Dendritic cell treated with granulocyte-macrophage colony-stimulating factor and Interleukin-4, amounts not matched to agents 40 ng/mL and 50 ng/mL, for 4 days (primary cell): ENCODE measurements around the gene MPP2.

Source experiments
- H3K27ac Mint-ChIP-seq: one replicate; pipeline ENCODE4 v1.8.0; 2022; ENCODE audit warnings: mild to moderate bottlenecking, mixed read lengths
- H3K27me3 Mint-ChIP-seq: one replicate; pipeline ENCODE4 v1.8.0; 2022; ENCODE audit warnings: mild to moderate bottlenecking, mixed read lengths
- H3K36me3 Mint-ChIP-seq: one replicate; pipeline ENCODE4 v1.8.0; 2022; ENCODE audit warnings: low read depth, mixed read lengths
- H3K4me1 Mint-ChIP-seq: one replicate; pipeline ENCODE4 v1.8.0; 2022; ENCODE audit warnings: low read depth, mixed read lengths
- H3K4me3 Mint-ChIP-seq: one replicate; pipeline ENCODE4 v1.8.0; 2022; ENCODE audit warnings: mild to moderate bottlenecking, moderate library complexity, mixed read lengths
- H3K9me3 Mint-ChIP-seq: one replicate; pipeline ENCODE4 v1.8.0; 2022; ENCODE audit warnings: mixed read lengths
- intact Hi-C: fragments of 100-400 bp; cut with micrococcal nuclease; formaldehyde crosslinking; loops from one replicate; pipeline ENCODE4 v1.15.0; 2022

Gene MPP2

DNA sequence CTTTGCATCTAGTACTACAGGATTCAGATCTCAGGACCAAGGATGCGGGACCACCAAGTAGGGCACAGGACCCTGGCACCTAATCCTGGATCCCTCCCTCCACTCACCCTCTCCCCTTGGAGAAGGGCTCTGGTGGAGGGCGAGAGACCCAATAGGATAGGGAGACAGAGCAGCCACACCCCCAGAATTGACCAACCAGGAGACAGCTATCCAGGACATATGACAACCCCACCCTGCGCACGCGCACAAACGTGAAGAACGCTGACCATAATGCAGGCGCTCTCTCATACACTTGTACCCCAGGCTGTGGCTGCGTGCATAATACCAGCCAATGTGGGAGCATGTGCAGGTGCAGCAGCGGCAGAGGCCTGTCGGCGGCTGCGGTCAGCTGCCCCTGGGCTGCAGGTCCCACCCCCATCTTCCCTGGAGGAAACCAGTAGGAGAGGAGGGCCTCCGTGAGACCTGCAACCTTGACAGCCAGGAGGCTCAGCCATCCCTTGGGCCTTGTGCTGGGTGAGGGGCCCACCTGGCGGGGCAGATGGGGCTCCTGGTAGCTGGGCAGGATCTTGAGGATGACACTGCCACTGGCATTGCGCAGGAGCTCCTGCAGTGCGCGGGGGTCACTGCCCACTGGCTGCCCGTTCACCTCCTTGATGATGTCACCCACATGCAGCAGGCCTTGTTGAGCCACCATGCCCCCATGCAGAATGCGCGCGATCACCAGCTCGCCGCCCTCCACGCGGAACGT lies 25.4 kb downstream of the MPP2 start:
- Mint-ChIP-seq H3K27me3 (peaks cover 23% of the 10 kb centered on the region), H3K4me3 (no peak overlapping the region)

DNA sequence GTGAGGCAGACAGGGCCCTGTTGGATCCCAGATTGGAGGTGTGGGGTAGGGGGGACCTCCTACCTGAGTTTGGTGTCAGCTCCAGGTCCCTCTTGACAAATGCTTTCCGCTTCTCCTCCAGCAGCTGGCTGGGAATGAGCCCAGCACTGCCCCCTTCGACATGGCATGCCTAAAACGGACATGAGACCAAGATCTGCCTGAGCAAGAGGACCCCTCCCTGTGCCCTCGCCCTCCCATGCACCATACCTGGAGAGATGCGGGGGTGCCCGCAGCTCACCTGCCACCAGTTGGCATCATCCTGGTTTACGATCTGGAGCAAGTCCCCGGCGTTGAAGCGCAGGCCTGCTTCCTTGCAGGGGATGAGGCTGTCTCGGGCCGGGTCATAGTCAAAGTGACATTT lies 26.2 kb downstream of the MPP2 start:
- peaks cover 6% of the 10 kb centered on the region for H3K4me1 Mint-ChIP-seq
- no peak overlapping the region for H3K4me3 Mint-ChIP-seq
- intact Hi-C loops, result no loop called here
- peaks cover 23% of the 10 kb centered on the region for H3K27me3 Mint-ChIP-seq
- H3K27ac Mint-ChIP-seq, result no peak overlapping the region
- no peaks in the 10 kb centered on the region for H3K9me3 Mint-ChIP-seq
- no peaks in the 10 kb centered on the region for H3K36me3 Mint-ChIP-seq

More for the DNA sequence above, 25.4 kb downstream of the MPP2 start:
- Mint-ChIP-seq H3K27ac (no peak overlapping the region), H3K4me1 (peaks cover 6% of the 10 kb centered on the region), H3K9me3 (no peaks in the 10 kb centered on the region), H3K36me3 (no peaks in the 10 kb centered on the region)
- intact Hi-C loops, result no loop called here

DNA sequence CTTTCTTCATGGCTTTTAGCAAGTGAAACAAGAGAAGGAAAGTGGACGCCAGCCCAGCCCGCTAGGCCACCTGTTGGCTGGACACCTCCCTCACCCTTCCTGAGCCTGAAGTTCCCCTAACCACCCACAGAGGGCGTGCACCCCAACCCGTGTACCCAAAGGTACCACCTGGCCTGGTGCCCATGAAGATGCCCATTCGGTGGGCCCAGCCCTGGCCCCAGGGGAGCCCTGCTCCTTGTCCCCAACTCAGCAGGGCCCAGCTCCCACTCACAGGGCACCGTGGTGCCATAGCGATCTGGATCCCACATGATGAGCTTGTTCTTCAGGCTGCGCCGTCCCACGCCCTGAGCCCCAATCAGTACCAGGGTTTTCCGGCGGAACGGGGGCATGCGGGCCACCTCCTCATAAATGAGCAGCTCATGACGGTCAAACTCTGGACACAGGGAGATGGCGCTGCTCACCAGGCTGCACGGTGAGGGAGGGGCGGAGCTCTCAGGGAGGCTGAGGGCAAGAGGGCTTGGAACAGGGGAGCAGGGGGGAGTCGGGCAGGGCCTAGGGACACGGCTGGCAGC lies 26.8 kb downstream of the MPP2 start:
- no peaks in the 10 kb centered on the region for H3K9me3 Mint-ChIP-seq
- H3K4me1 Mint-ChIP-seq, result peaks cover 6% of the 10 kb centered on the region
- H3K4me3 Mint-ChIP-seq, result no peak overlapping the region
- H3K27me3 Mint-ChIP-seq, result peaks cover 28% of the 10 kb centered on the region
- H3K36me3 Mint-ChIP-seq, result no peaks in the 10 kb centered on the region
- no peak overlapping the region for H3K27ac Mint-ChIP-seq
- intact Hi-C loops, result no loop called here

DNA sequence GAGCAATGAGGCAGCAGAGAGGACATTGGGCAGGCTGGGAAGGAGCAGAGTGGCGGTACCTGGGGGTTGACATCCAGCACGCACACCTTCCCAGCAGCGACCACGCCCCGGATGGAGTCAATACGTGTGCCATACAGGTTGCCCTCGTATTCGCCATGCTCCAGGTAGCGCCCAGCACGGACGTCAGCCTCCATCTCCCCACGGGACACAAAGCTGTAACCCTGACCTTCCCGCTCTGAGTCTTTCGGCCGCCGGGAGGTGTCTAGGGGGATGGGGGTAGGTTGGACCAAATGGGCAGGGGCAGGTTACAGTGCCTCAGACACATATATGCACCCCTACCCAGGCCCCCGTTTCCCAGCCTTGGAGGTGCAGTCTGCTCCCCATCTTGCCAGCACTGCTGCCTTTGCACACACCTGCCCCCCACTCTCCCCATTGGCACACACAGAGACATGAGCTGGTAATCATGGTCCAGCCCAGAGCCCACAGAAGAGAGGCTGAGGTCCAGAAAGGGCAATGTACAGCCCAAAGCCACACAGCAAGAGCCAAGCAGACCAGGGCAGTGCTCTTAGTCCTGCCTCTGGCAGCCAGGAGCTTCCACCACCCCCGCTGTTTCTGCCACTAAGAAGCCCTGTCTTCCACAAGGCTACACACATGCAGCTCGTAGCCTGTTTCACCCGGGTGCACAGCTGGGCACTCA lies 27.5 kb downstream of the MPP2 start:
- H3K9me3 Mint-ChIP-seq, result no peaks in the 10 kb centered on the region
- peaks cover 32% of the 10 kb centered on the region for H3K27me3 Mint-ChIP-seq
- H3K4me1 Mint-ChIP-seq, result peaks cover 6% of the 10 kb centered on the region
- no peak overlapping the region for H3K4me3 Mint-ChIP-seq
- no peak overlapping the region for H3K27ac Mint-ChIP-seq
- H3K36me3 Mint-ChIP-seq, result no peaks in the 10 kb centered on the region
- intact Hi-C loops, result no loop called here

DNA sequence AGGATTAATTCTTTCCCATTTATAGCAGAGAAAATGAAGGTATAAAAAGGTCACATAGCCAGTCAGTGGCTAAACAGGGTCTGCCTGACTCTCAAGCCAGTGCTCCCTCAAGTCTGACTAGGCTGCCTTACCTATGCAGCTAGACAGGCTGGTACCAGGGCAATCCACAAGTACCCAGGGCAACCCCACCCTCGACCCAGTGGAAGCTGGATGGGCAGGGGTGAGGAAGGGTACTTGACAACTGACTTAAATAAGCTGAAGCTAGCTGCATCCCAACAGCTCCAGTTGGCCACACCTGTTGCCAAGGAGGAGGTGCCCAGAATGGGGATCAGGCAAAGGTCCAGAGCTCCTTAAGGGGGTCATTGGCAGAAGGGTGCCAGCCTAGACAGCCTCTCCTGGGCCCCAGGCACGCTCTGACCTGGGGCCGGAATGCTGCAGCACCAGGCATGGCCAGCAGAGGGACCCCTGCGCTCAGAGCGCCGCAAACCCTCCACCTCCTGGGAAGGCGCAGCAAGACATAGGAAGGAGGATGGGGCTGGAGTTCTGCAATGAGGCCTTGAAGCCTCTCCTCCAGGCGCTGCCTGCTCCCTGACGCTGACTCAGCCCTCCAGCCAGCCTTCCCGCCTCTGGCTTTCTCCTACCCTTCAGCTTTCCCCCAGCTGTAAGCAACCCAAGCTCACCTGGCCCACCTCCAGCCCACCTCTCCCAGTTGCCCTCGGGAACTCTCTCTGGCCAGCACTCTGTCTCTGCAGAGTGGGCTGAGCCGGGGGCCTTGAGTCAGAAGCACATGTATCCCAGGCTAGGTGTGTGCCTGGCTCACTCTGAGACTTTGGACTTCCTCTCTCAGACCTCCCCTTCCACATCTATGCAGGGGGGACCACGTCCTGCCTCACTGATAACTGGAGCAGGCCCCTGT lies 28.8 kb downstream of the MPP2 start:
- H3K9me3 Mint-ChIP-seq, result no peaks in the 10 kb centered on the region

DNA sequence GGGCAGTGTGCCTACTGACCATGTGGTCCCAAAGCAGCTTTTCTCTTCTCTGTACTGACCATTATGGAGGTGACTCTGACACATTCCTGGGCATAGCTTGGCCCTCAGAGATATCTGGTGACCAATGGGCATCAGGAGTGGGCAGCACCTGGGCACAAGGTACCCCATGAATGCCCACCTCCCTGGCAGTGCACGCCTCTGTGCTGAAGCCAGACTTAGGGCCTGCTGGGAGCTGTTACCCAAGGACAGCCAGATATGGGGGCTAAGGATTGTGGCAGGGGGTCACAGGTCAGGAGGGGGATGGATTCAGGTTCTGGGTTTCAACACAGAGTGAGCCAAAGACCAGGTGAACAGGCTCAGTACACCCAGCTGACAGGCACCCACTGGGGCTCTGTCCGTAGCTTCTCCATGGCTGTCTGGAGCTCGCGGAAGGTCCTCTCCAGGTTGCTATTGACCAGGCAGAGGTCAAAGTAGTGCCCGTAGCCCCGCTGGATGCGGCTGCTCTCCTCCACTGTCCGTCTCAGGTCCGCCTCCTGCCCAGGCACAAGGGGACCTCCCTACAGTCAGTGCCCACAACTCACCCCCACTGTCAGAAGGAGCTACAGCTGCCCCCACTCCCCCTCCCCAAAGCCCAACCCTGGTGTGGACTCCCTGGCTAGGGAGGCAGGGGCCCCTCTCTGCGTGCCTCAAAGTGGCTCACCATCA lies 29.7 kb downstream of the MPP2 start:
- intact Hi-C loops, result no loop called here

More for the DNA sequence above, 28.8 kb downstream of the MPP2 start:
- Mint-ChIP-seq H3K27me3 (peaks cover 34% of the 10 kb centered on the region), H3K36me3 (no peaks in the 10 kb centered on the region), H3K4me1 (peaks cover 6% of the 10 kb centered on the region), H3K27ac (no peak overlapping the region), H3K4me3 (no peak overlapping the region)
- intact Hi-C loops, result no loop called here

DNA sequence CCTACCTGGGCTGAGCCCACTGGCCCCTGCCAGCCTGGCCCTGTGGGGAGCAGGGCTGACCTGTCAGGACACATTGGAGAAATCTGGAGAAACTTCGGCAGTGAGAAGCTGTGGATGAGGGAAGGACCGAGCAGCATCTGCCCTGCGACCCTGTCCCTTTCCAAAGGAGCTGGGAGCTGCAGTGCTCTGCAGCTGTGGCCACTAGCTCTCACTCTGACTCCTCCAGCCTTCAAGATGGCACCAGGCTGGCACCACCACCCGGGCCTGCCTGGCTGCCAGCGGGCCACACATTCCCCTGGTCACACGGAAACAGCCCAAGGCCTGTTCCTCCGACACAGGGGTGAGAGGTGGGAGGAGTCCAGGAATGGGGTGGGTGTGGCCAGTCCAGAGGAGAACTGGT lies 30.3 kb downstream of the MPP2 start:
- peaks cover 6% of the 10 kb centered on the region for H3K4me1 Mint-ChIP-seq

More for the DNA sequence above, 29.7 kb downstream of the MPP2 start:
- Mint-ChIP-seq H3K9me3 (no peaks in the 10 kb centered on the region), H3K4me1 (peaks cover 6% of the 10 kb centered on the region), H3K27me3 (peaks cover 34% of the 10 kb centered on the region), H3K4me3 (no peak overlapping the region), H3K27ac (no peak overlapping the region), H3K36me3 (no peaks in the 10 kb centered on the region)

DNA sequence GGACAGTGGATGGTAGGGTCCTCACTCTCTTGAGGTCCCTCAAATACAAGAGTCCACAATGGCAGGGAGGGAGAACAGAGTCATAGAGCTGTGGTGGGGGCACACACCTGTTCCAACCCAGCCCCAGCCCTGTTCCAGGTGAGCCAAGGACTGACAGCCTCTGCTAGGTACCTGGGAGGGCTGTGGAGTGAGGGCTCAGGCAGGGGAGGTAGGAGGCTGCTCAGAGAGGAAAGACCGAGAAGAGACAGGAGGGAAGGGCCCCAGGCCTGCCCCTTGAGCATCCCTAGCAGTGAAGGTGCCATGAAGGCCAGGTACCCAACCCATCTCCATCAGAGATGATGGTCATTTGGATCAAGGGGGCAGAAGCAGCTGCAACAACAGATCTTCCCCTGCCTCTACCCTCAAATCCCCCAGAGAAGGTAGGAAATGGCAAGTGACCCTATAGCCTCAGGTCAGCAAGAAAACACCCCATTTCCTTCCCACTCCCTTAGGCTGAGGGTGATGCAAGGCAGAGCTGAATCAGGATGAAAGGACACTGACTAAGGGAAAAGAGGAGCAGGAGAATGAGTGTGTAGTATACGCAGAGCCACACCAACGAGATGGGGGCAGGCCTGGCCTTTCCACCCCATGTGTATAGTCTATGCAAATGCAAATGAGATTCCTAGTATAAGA lies 31.7 kb downstream of the MPP2 start:
- Mint-ChIP-seq H3K27ac (no peak overlapping the region), H3K9me3 (no peaks in the 10 kb centered on the region), H3K4me3 (no peak overlapping the region), H3K36me3 (no peaks in the 10 kb centered on the region), H3K27me3 (peaks cover 44% of the 10 kb centered on the region), H3K4me1 (peaks cover 6% of the 10 kb centered on the region)
- intact Hi-C loops, result no loop called here

More for the DNA sequence above, 30.3 kb downstream of the MPP2 start:
- Mint-ChIP-seq H3K27me3 (peaks cover 40% of the 10 kb centered on the region), H3K36me3 (no peaks in the 10 kb centered on the region), H3K4me3 (no peak overlapping the region), H3K9me3 (no peaks in the 10 kb centered on the region), H3K27ac (no peak overlapping the region)
- intact Hi-C loops, result no loop called here

DNA sequence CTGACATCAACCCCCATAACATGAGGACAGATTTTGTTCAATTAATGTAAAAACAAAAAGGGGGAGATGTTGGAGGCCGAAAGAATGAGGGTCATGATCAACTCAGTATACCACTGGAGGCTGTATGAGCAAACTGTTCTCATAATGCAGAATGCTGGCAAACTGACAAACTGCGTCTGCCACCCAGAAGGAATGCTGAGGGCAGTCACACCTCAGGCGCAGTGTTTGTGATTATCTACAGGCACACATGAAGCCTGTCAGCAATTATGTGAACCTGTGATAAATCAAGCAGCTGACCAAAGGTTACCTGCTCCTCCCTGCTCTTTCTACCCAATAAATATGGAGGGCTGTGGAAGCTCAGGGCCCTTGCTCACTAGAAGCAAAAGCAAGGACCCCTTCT lies 33.0 kb downstream of the MPP2 start:
- H3K36me3 Mint-ChIP-seq, result no peaks in the 10 kb centered on the region
- no peaks in the 10 kb centered on the region for H3K9me3 Mint-ChIP-seq
- H3K27me3 Mint-ChIP-seq, result peaks cover 46% of the 10 kb centered on the region
- no peak overlapping the region for H3K27ac Mint-ChIP-seq
- peaks cover 6% of the 10 kb centered on the region for H3K4me1 Mint-ChIP-seq
- intact Hi-C loops, result no loop called here
- no peak overlapping the region for H3K4me3 Mint-ChIP-seq

DNA sequence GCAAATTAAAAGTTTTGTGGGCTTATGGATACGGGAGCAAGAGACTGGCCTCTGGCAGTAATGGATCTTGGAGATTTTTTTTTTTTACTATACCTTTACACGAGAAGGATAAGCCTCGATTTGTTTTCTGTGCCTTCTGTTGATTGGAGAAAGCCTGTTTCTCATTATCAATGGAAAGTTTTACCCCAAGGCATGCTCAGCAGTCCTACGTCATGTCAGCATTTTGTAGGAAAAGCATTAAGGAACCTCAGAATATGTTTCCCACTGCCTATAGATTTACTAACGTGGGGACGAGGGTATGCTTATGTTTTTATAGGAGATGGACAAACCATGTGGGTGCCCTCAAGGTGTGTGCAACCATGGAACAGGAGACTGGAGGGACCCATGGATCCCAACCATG lies 33.5 kb downstream of the MPP2 start:
- Mint-ChIP-seq H3K27me3 (peaks cover 41% of the 10 kb centered on the region), H3K27ac (no peak overlapping the region), H3K9me3 (peaks cover 2% of the 10 kb centered on the region), H3K4me1 (peaks cover 5% of the 10 kb centered on the region), H3K4me3 (no peak overlapping the region), H3K36me3 (no peaks in the 10 kb centered on the region)
- intact Hi-C loops, result no loop called here

DNA sequence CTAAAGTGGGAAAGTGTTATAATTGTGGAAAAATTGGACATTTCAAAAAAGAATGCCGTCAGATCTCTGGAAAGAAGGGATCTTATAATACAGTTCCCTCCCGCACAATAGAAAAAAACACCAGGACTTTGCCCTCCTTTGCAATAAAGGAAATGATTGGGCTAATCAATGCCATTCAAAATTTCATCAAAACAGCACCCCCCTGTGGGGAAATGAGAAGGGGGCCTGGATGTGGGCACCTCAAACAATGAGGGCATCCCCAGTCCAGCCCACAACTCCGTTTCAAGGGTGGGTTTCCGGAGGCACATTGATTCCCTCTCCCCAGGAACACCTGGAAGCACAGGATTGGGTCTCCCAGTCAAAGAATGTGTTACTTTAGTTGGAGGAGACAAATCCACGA lies 34.2 kb downstream of the MPP2 start:
- Mint-ChIP-seq H3K27ac (no peak overlapping the region), H3K9me3 (peaks cover 9% of the 10 kb centered on the region), H3K27me3 (peaks cover 39% of the 10 kb centered on the region), H3K36me3 (no peaks in the 10 kb centered on the region), H3K4me3 (no peak overlapping the region), H3K4me1 (peaks cover 9% of the 10 kb centered on the region)
- intact Hi-C loops, result no loop called here

DNA sequence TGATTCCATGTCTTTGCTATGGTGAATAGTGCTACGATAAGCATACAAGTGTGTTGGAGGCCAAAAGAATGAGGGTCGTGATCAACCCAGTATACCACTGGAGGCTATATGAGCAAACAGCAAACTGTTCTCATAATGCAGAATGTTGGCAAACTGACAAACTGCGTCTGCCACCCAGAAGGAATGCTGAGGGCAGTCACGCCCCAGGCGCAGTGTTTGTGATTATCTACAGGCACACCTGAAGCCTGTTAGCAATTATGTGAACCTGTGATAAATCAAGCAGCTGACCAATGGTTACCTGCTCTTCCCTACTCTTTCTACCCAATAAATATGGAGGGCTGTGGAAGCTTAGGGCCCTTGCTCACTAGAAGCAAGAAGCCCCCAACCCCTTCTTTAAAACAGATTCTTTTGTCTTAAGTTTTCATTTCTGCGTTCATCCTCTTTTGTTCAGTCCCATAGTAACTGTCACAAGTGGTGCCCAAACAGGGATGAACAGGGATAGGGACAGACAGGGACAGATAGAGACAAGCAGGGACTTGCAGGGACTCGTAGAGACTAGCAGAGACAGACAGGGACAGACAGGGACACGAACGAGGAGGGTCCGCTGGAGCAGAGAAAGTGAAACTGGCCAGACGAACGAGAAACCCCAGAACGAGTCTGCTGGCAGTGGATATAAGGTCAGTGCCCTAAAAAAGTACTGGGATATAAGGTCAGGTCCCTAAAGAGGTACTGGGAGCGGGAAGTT lies 35.2 kb downstream of the MPP2 start:
- peaks cover 16% of the 10 kb centered on the region for H3K4me1 Mint-ChIP-seq
- peaks cover 37% of the 10 kb centered on the region for H3K27me3 Mint-ChIP-seq
- H3K4me3 Mint-ChIP-seq, result no peak overlapping the region
- peaks cover 9% of the 10 kb centered on the region for H3K9me3 Mint-ChIP-seq
- no peaks in the 10 kb centered on the region for H3K36me3 Mint-ChIP-seq
- intact Hi-C loops, result no loop called here
- H3K27ac Mint-ChIP-seq, result no peak overlapping the region
